SK-N-SH treated with all-trans-retinoic acid at 6 μM for 48 hours (cell line): ENCODE results near the gene RSPO4.

Experiments used
- ATAC-seq: fragments of 200-7000 bp; cut with Tn5 transposase; 3 replicates; pipeline ENCODE4 v1.9.1; 2020; ENCODE audit warnings: mild to moderate bottlenecking, moderate library complexity
- BACH2 ChIP-seq: fragments of 250-450 bp; sonication (Bioruptor Pico); IDR thresholded peaks from 2 replicates; pipeline ENCODE4 v1.9.0; 2021; ENCODE audit warnings: mild to moderate bottlenecking, borderline replicate concordance
- CSDC2 ChIP-seq: fragments of 250-450 bp; sonication (Bioruptor Pico); IDR thresholded peaks from 2 replicates; pipeline ENCODE4 v1.5.0; 2020; ENCODE audit warnings: mild to moderate bottlenecking, moderate library complexity
- GLIS3 ChIP-seq: fragments of 250-450 bp; sonication (Bioruptor Pico); IDR thresholded peaks from 2 replicates; pipeline ENCODE4 v1.5.0; 2020; ENCODE audit warnings: mild to moderate bottlenecking, moderate library complexity
- ISL1 ChIP-seq: fragments of 250-450 bp; sonication (Bioruptor Pico); IDR thresholded peaks from 2 replicates; pipeline ENCODE4 v2.1.2; 2022; ENCODE audit warnings: mild to moderate bottlenecking, moderate library complexity
- OSR1 ChIP-seq: fragments of 250-450 bp; sonication (Bioruptor Pico); IDR thresholded peaks from 2 replicates; pipeline ENCODE4 v1.8.0; 2022; ENCODE audit warnings: moderate library complexity, mild to moderate bottlenecking, inconsistent platforms
- PATZ1 ChIP-seq: fragments of 250-450 bp; sonication (Bioruptor Pico); IDR thresholded peaks from 2 replicates; pipeline ENCODE4 v1.8.0; 2020; ENCODE audit warnings: mild to moderate bottlenecking, moderate library complexity, borderline replicate concordance
- POU6F1 ChIP-seq: fragments of 250-450 bp; sonication (Bioruptor Pico); IDR thresholded peaks from 2 replicates; pipeline ENCODE4 v1.8.0; 2021; ENCODE audit warnings: low read depth, mild to moderate bottlenecking, moderate library complexity, borderline replicate concordance
- RARB ChIP-seq: fragments of 250-450 bp; sonication (Bioruptor Pico); IDR thresholded peaks from 2 replicates; pipeline ENCODE4 v1.8.0; 2021; ENCODE audit warnings: mild to moderate bottlenecking, moderate library complexity
- TCF4 ChIP-seq: fragments of 250-450 bp; sonication (Bioruptor Pico); IDR thresholded peaks from 2 replicates; pipeline ENCODE4 v1.8.0; 2021; ENCODE audit warnings: mild to moderate bottlenecking, moderate library complexity, borderline replicate concordance
- TOX ChIP-seq: fragments of 250-450 bp; sonication (Bioruptor Pico); IDR thresholded peaks from 2 replicates; pipeline ENCODE4 v1.8.0; 2021; ENCODE audit warnings: mild to moderate bottlenecking, moderate library complexity, borderline replicate concordance
- TSHZ2 ChIP-seq: fragments of 250-450 bp; sonication (Bioruptor Pico); IDR thresholded peaks from 2 replicates; pipeline ENCODE4 v1.5.0; 2020; ENCODE audit warnings: mild to moderate bottlenecking, moderate library complexity
- ZC3H10 ChIP-seq: fragments of 250-450 bp; sonication (Bioruptor Pico); IDR thresholded peaks from 2 replicates; pipeline ENCODE4 v1.5.1; 2021; ENCODE audit warnings: mild to moderate bottlenecking, moderate library complexity
- ZFP30 ChIP-seq: fragments of 450-650 bp; formaldehyde crosslinking; IDR thresholded peaks from 2 replicates; pipeline ENCODE4 v1.5.0; 2022; ENCODE audit warnings: mild to moderate bottlenecking, moderate library complexity
- ZNF70 ChIP-seq: fragments of 450-650 bp; formaldehyde crosslinking; IDR thresholded peaks from 2 replicates; pipeline ENCODE4 v1.5.0; 2020; ENCODE audit warnings: mild to moderate bottlenecking, moderate library complexity
- ZNF8 ChIP-seq: fragments of 450-650 bp; formaldehyde crosslinking; IDR thresholded peaks from 2 replicates; pipeline ENCODE4 v1.5.0; 2020; ENCODE audit warnings: mild to moderate bottlenecking, moderate library complexity
- TF ChIP-seq, protein P1 (sequence below): fragments of 250-450 bp; sonication (Bioruptor Pico); IDR thresholded peaks from 2 replicates; pipeline ENCODE4 v1.5.1; 2020; ENCODE audit warnings: low read depth, mild to moderate bottlenecking, moderate library complexity
- TF ChIP-seq, protein P2 (sequence below): fragments of 250-450 bp; sonication (Bioruptor Pico); IDR thresholded peaks from 2 replicates; pipeline ENCODE4 v1.5.1; 2021; ENCODE audit warnings: mild to moderate bottlenecking, moderate library complexity

The RSPO4 gene

GRCh38 chr20:931401-931800 is 70.7 kb downstream of the RSPO4 start (continued):
- TF ChIP-seq BACH2 (CRISPR knock-in tag): no peak
- no peak for TF ChIP-seq CSDC2 (CRISPR knock-in tag)
- TF ChIP-seq ZNF8 (CRISPR knock-in tag): no peak
- TF ChIP-seq, protein P1, sequence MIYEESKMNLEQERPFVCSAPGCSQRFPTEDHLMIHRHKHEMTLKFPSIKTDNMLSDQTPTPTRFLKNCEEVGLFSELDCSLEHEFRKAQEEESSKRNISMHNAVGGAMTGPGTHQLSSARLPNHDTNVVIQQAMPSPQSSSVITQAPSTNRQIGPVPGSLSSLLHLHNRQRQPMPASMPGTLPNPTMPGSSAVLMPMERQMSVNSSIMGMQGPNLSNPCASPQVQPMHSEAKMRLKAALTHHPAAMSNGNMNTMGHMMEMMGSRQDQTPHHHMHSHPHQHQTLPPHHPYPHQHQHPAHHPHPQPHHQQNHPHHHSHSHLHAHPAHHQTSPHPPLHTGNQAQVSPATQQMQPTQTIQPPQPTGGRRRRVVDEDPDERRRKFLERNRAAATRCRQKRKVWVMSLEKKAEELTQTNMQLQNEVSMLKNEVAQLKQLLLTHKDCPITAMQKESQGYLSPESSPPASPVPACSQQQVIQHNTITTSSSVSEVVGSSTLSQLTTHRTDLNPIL (CRISPR knock-in tag): no peak
- no peak for TF ChIP-seq TCF4 (CRISPR knock-in tag)

- TF ChIP-seq, protein P1 (CRISPR knock-in tag): no peak
- TF ChIP-seq CSDC2 (CRISPR knock-in tag) (no peak), PATZ1 (CRISPR knock-in tag) (no peak), BACH2 (CRISPR knock-in tag) (no peak), OSR1 (CRISPR knock-in tag) (no peak)
- TF ChIP-seq, protein P2, sequence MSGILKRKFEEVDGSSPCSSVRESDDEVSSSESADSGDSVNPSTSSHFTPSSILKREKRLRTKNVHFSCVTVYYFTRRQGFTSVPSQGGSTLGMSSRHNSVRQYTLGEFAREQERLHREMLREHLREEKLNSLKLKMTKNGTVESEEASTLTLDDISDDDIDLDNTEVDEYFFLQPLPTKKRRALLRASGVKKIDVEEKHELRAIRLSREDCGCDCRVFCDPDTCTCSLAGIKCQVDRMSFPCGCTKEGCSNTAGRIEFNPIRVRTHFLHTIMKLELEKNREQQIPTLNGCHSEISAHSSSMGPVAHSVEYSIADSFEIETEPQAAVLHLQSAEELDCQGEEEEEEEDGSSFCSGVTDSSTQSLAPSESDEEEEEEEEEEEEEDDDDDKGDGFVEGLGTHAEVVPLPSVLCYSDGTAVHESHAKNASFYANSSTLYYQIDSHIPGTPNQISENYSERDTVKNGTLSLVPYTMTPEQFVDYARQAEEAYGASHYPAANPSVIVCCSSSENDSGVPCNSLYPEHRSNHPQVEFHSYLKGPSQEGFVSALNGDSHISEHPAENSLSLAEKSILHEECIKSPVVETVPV (CRISPR knock-in tag): no peak
- no peak for ATAC-seq
Observed at GRCh38 chr20:926670-927069, 75.4 kb downstream of the RSPO4 start.

- TF ChIP-seq ZFP30 (CRISPR knock-in tag) (no peak), BACH2 (CRISPR knock-in tag) (no peak), ZC3H10 (CRISPR knock-in tag) (no peak), GLIS3 (CRISPR knock-in tag) (no peak), TCF4 (CRISPR knock-in tag) (no peak), CSDC2 (CRISPR knock-in tag) (no peak), TOX (CRISPR knock-in tag) (no peak), POU6F1 (CRISPR knock-in tag) (no peak), RARB (CRISPR knock-in tag) (no peak)
- no peak for ATAC-seq
Observed at GRCh38 chr20:925516-925915, 76.6 kb downstream of the RSPO4 start.

- no peak for ATAC-seq
- TF ChIP-seq, protein P1 (CRISPR knock-in tag): no peak
- TF ChIP-seq TSHZ2 (CRISPR knock-in tag): no peak
- TF ChIP-seq ISL1 (CRISPR knock-in tag): no peak
- no peak for TF ChIP-seq BACH2 (CRISPR knock-in tag)
- TF ChIP-seq ZNF70: no peak
- no peak for TF ChIP-seq CSDC2 (CRISPR knock-in tag)
Observed at GRCh38 chr20:924639-925038, 77.5 kb downstream of the RSPO4 start.
